Activated CD4-positive, alpha-beta T cell treated with anti-CD3 and anti-CD28 coated beads for 36 hours (primary cell): Measurements from ENCODE around the gene LIPK. TPM values are rescaled to one million over a fixed set of nuclear protein-coding genes. Genes with fewer than 3 reads are reported as not detected.
"Not testable (repeated sequence)": the region's sequence is repeated elsewhere in the genome, so short reads cannot be mapped to it uniquely, and the experiment has no call there.

Experiments used
- ATAC-seq: fragments of 200-7000 bp; cut with Tn5 transposase; one replicate; pipeline ENCODE4 v1.10.0; 2021; ENCODE audit warnings: mild to moderate bottlenecking, moderate library complexity
- CTCF ChIA-PET: fragments of 350-600 bp; sonication (Branson Sonifier 250); formaldehyde crosslinking; loops from one replicate; lab custom pipeline; 2021; ENCODE audit warnings: antibody characterized with exemption; lab: Charles Lee
- POLR2A ChIA-PET: fragments of 350-600 bp; sonication (Branson Sonifier 250); formaldehyde crosslinking; loops from one replicate; lab custom pipeline; 2021; ENCODE audit warnings: antibody characterized with exemption, inconsistent platforms; lab: Charles Lee
- DNase-seq: peaks from one replicate; pipeline ENCODE4 v3.0.0-alpha.2; 2020
- H3K27ac Mint-ChIP-seq: one replicate; pipeline ENCODE4 v1.8.0; 2021; ENCODE audit warnings: mixed read lengths
- H3K27me3 Mint-ChIP-seq: one replicate; pipeline ENCODE4 v1.8.0; 2021; ENCODE audit warnings: mixed read lengths
- H3K36me3 Mint-ChIP-seq: one replicate; pipeline ENCODE4 v1.8.0; 2021; ENCODE audit warnings: low read depth, mixed read lengths
- H3K4me1 Mint-ChIP-seq: one replicate; pipeline ENCODE4 v1.8.0; 2021; ENCODE audit warnings: mixed read lengths
- H3K4me3 Mint-ChIP-seq: one replicate; pipeline ENCODE4 v1.8.0; 2021; ENCODE audit warnings: mild to moderate bottlenecking, moderate library complexity, mixed read lengths
- H3K9me3 Mint-ChIP-seq: one replicate; pipeline ENCODE4 v1.8.0; 2021; ENCODE audit warnings: low read depth, mixed read lengths
- intact Hi-C, 2 experiments: fragments of 100-400 bp; cut with DNase I in 1 of 2; cut with micrococcal nuclease in 1 of 2; formaldehyde crosslinking; loops; one replicate each; pipeline versions ENCODE4 v1.14.2 to v1.15.1; 2022 to 2024; cut with DNase I, micrococcal nuclease
- total RNA-seq, 2 experiments: library from RNA; stranded (reverse); gene quantifications; one replicate each; pipeline ENCODE4 v1.2.3, GENCODE V29; 2021

Gene LIPK
- total RNA-seq, 2 experiments from 2014 or later, result not detected

GRCh38 chr10:88676283-88677060 lies 29.6 kb upstream of the LIPK start:
- no peaks in the 10 kb centered on the region for H3K36me3 Mint-ChIP-seq
- no peaks in the 10 kb centered on the region for H3K9me3 Mint-ChIP-seq
- intact Hi-C loops, result loop anchor here in 1 of 2 experiments (10.0 kb wide), 1 partner anchor 92 kb away; the partner anchor contains the start of genes LIPJ and RNLS
- H3K4me1 Mint-ChIP-seq, result peaks cover 7% of the 10 kb centered on the region
- no peak for DNase-seq
- H3K27me3 Mint-ChIP-seq, result peaks cover 21% of the 10 kb centered on the region
- POLR2A ChIA-PET, result no interaction called here
- CTCF ChIA-PET, result interaction anchor here (0.6 to 1.9 kb wide), 5 partner anchors 11 to 615 kb away, joined by 3 to 6 read pairs (median 3); no protein-coding TSS in a partner anchor
- ATAC-seq, result no peak
- H3K4me3 Mint-ChIP-seq, result no peak overlapping the region
- H3K27ac Mint-ChIP-seq, result no peak overlapping the region

- ATAC-seq, result no peak
- H3K36me3 Mint-ChIP-seq, result no peaks in the 10 kb centered on the region
- peaks cover 13% of the 10 kb centered on the region for H3K27me3 Mint-ChIP-seq
- intact Hi-C loops, result no loop called here
- H3K9me3 Mint-ChIP-seq, result no peaks in the 10 kb centered on the region
- no peak overlapping the region for H3K27ac Mint-ChIP-seq
- ChIA-PET POLR2A (no interaction called here), CTCF (no interaction called here)
- H3K4me3 Mint-ChIP-seq, result no peak overlapping the region
- H3K4me1 Mint-ChIP-seq, result no peaks in the 10 kb centered on the region
- DNase-seq, result no peak
These were observed 25.1 kb upstream of the LIPK start for GRCh38 chr10:88680958-88681357.

GRCh38 chr10:88682491-88682890 lies 23.6 kb upstream of the LIPK start:
- Mint-ChIP-seq H3K4me1 (no peaks in the 10 kb centered on the region), H3K27ac (no peak overlapping the region), H3K9me3 (no peaks in the 10 kb centered on the region), H3K36me3 (no peaks in the 10 kb centered on the region), H3K4me3 (no peak overlapping the region), H3K27me3 (peaks cover 9% of the 10 kb centered on the region)
- ATAC-seq, result no peak
- no peak for DNase-seq
- intact Hi-C loops, result no loop called here
- ChIA-PET POLR2A (no interaction called here), CTCF (no interaction called here)

- ATAC-seq, result no peak
- no peak overlapping the region for H3K4me3 Mint-ChIP-seq
- CTCF ChIA-PET, result interaction anchor here (0.6 to 2.9 kb wide), 22 partner anchors 11 to 246 kb away, joined by 3 to 13 read pairs (median 3); no protein-coding TSS in a partner anchor
- no peak overlapping the region for H3K27ac Mint-ChIP-seq
- no peaks in the 10 kb centered on the region for H3K36me3 Mint-ChIP-seq
- POLR2A ChIA-PET, result no interaction called here
- no peaks in the 10 kb centered on the region for H3K9me3 Mint-ChIP-seq
- DNase-seq, result no peak
- intact Hi-C loops, result loop anchor here (1.0 to 5.0 kb wide), 4 partner anchors 104 to 244 kb away; no protein-coding TSS in a partner anchor
- H3K27me3 Mint-ChIP-seq, result peaks cover 8% of the 10 kb centered on the region
- H3K4me1 Mint-ChIP-seq, result no peaks in the 10 kb centered on the region
These were observed 18.1 kb upstream of the LIPK start for GRCh38 chr10:88687853-88688467.

- CTCF ChIA-PET, result interaction anchor here (0.7 to 1.3 kb wide), 4 partner anchors 19 to 124 kb away, joined by 3 to 4 read pairs (median 4); no protein-coding TSS in a partner anchor
- Mint-ChIP-seq H3K9me3 (no peaks in the 10 kb centered on the region), H3K36me3 (no peaks in the 10 kb centered on the region), H3K4me3 (no peak overlapping the region), H3K27me3 (peaks cover 7% of the 10 kb centered on the region), H3K27ac (no peak overlapping the region), H3K4me1 (no peaks in the 10 kb centered on the region)
- POLR2A ChIA-PET, result no interaction called here
- no peak for DNase-seq
- intact Hi-C loops, result loop anchor here in 1 of 2 experiments (5.0 kb wide), 2 partner anchors 103 to 243 kb away; no protein-coding TSS in a partner anchor
- no peak for ATAC-seq
These were observed 16.7 kb upstream of the LIPK start for GRCh38 chr10:88689366-88689765.

- intact Hi-C loops, result no loop called here
- Mint-ChIP-seq H3K4me3 (no peak overlapping the region), H3K27ac (no peak overlapping the region), H3K36me3 (no peaks in the 10 kb centered on the region), H3K9me3 (no peaks in the 10 kb centered on the region), H3K27me3 (peaks cover 7% of the 10 kb centered on the region), H3K4me1 (no peaks in the 10 kb centered on the region)
- ATAC-seq, result no peak
- CTCF ChIA-PET, result interaction anchor here (0.9 to 2.8 kb wide), 4 partner anchors 14 to 116 kb away, joined by 3 to 8 read pairs (median 3); no protein-coding TSS in a partner anchor
- DNase-seq, result no peak
- POLR2A ChIA-PET, result no interaction called here
These were observed 12.5 kb upstream of the LIPK start for GRCh38 chr10:88693392-88694020.

- CTCF ChIA-PET, result no interaction called here
- POLR2A ChIA-PET, result no interaction called here
- peaks cover 3% of the 10 kb centered on the region for H3K27me3 Mint-ChIP-seq
- intact Hi-C loops, result no loop called here
- no peaks in the 10 kb centered on the region for H3K9me3 Mint-ChIP-seq
- no peak overlapping the region for H3K27ac Mint-ChIP-seq
- no peak for ATAC-seq
- no peaks in the 10 kb centered on the region for H3K36me3 Mint-ChIP-seq
- DNase-seq, result no peak
- no peak overlapping the region for H3K4me3 Mint-ChIP-seq
- H3K4me1 Mint-ChIP-seq, result peaks cover 19% of the 10 kb centered on the region
These were observed 3.0 kb upstream of the LIPK start for GRCh38 chr10:88702848-88703597.

- DNase-seq, result no peak
- ATAC-seq, result peak; percentile 77
- Mint-ChIP-seq H3K9me3 (no peaks in the 10 kb centered on the region), H3K27ac (no peak overlapping the region), H3K4me1 (peaks cover 19% of the 10 kb centered on the region), H3K27me3 (peaks cover 6% of the 10 kb centered on the region), H3K36me3 (no peaks in the 10 kb centered on the region), H3K4me3 (no peak overlapping the region)
- CTCF ChIA-PET, result interaction anchor here (0.9 to 2.4 kb wide), 2 partner anchors 11 to 14 kb away, joined by 3 to 6 read pairs; no protein-coding TSS in a partner anchor
- intact Hi-C loops, result no loop called here
- POLR2A ChIA-PET, result no interaction called here
These were observed 1.5 kb downstream of the LIPK start for GRCh38 chr10:88707429-88708155.

GRCh38 chr10:88709361-88709760 lies 3.3 kb downstream of the LIPK start:
- intact Hi-C loops, H3K9me3 Mint-ChIP-seq, H3K27ac Mint-ChIP-seq, H3K27me3 Mint-ChIP-seq, H3K4me3 Mint-ChIP-seq, DNase-seq, H3K36me3 Mint-ChIP-seq, CTCF ChIA-PET, POLR2A ChIA-PET, ATAC-seq: not testable (repeated sequence)
- peaks cover 15% of the 10 kb centered on the region for H3K4me1 Mint-ChIP-seq

GRCh38 chr10:88715517-88715916 lies 9.5 kb downstream of the LIPK start:
- ChIA-PET POLR2A (no interaction called here), CTCF (interaction anchor here (0.7 kb wide), 1 partner anchor 164 kb away, joined by 3 read pairs; no protein-coding TSS in a partner anchor)
- no peaks in the 10 kb centered on the region for H3K4me1 Mint-ChIP-seq
- H3K9me3 Mint-ChIP-seq, result no peaks in the 10 kb centered on the region
- intact Hi-C loops, result no loop called here
- ATAC-seq (no peak), DNase-seq (no peak)
- H3K27ac Mint-ChIP-seq, result no peak overlapping the region
- no peaks in the 10 kb centered on the region for H3K36me3 Mint-ChIP-seq
- peaks cover 6% of the 10 kb centered on the region for H3K27me3 Mint-ChIP-seq
- no peak overlapping the region for H3K4me3 Mint-ChIP-seq
